Gastrocnemius medialis (tissue), 4 donors: ENCODE results near the gene ICAM4. TPM values are rescaled to one million over a fixed set of nuclear protein-coding genes. Genes with fewer than 3 reads are reported as not detected.

Experiments used
- ATAC-seq, 2 donors: fragments of 150-250 bp; one replicate each; pipeline ENCODE4 v1.9.1; 2016
- DNase-seq, 2 donors: peaks; one replicate each; pipeline ENCODE4 v3.0.0-alpha.2; 2019
- H3K27ac ChIP-seq, 4 donors: fragments of 200-600 bp; sonication (generic); 1 replicate in 1 of 4; 2 replicates in 3 of 4; pipeline ENCODE4 v1.5.1; 2016 to 2018; ENCODE audit warnings: mild to moderate bottlenecking in 2 of 4, moderate library complexity in 1 of 4
- H3K27me3 ChIP-seq, 3 donors: fragments of 200-600 bp; sonication (generic) in 2 of 3; 1 replicate in 1 of 3; 2 replicates in 2 of 3; pipeline versions ENCODE4 v1.5.1 to v1.6.0; 2016 to 2019; ENCODE audit warnings: mild to moderate bottlenecking in 1 of 3, moderate library complexity in 1 of 3
- H3K36me3 ChIP-seq, 2 donors: fragments of 200-600 bp; sonication (generic) in 1 of 2; one replicate each; pipeline ENCODE4 v1.5.1; 2017 to 2018
- H3K4me1 ChIP-seq, 2 donors: fragments of 200-600 bp; sonication (generic) in 1 of 2; one replicate each; pipeline ENCODE4 v1.5.1; 2016 to 2017; ENCODE audit warnings: mild to moderate bottlenecking in 2 of 2
- H3K4me3 ChIP-seq, 4 donors: fragments of 200-600 bp; sonication (generic) in 3 of 4; 1 replicate in 1 of 4; 2 replicates in 3 of 4; pipeline ENCODE4 v1.5.1; 2016 to 2019; ENCODE audit warnings: mild to moderate bottlenecking in 2 of 4
- H3K9me3 ChIP-seq, 3 donors: fragments of 200-600 bp; sonication (generic) in 2 of 3; 1 replicate in 1 of 3; 2 replicates in 2 of 3; pipeline ENCODE4 v1.5.1; 2016 to 2019
- CTCF ChIP-seq, 5 experiments: fragments of 450-650 bp in 3 of 5; fragments of 200-600 bp in 2 of 5; sonication (generic) in 2 of 5; IDR thresholded peaks in 4 of 5; conservative IDR thresholded peaks in 1 of 5; 1 replicate in 4 of 5; 2 replicates in 1 of 5; pipeline ENCODE4 v1.5.1; 2016 to 2019; ENCODE audit warnings: antibody characterized with exemption in 5 of 5, mild to moderate bottlenecking in 3 of 5, moderate library complexity in 3 of 5
- POLR2A ChIP-seq, 2 donors: fragments of 450-650 bp; IDR thresholded peaks; one replicate each; pipeline ENCODE4 v1.6.1; 2017; ENCODE audit warnings: antibody characterized with exemption in 2 of 2, mild to moderate bottlenecking in 2 of 2, moderate library complexity in 2 of 2
- in situ Hi-C, 4 donors: fragments of 200-750 bp; cut with MboI; loops; one replicate each; pipeline versions ENCODE4 v1.15.0 to v1.8.0; 2017; ENCODE audit warnings: low sequenced_read_pairs in 4 of 4
- intact Hi-C: fragments of 100-400 bp; cut with DNase I; formaldehyde crosslinking; loops from one replicate; pipeline ENCODE4 v1.15.1; 2023; ENCODE audit warnings: low total_unique reads
- total RNA-seq, 4 donors: library from RNA; depleted of rRNA; stranded (reverse); fragments of >200 nt; gene quantifications; one replicate each; pipeline versions ENCODE4 v1.1.0 to v1.2.3, GENCODE V29; 2016

Gene ICAM4
- total RNA-seq, 4 donors from 2014 or later: not detected

- H3K4me1 ChIP-seq: no peaks in the 10 kb centered on the region
- H3K9me3 ChIP-seq: no peaks in the 10 kb centered on the region
- H3K27me3 ChIP-seq: no peaks in the 10 kb centered on the region
- in situ Hi-C loops: loop anchor here (10.0 to 25.0 kb wide), 3 partner anchors 306 to 319 kb away; partner anchors contain the start of gene OLFM2 (in 3 of the 4)
- TF ChIP-seq POLR2A (IDR thresholded peaks at IDR 0.05): no peak
- no peak for TF ChIP-seq CTCF (IDR thresholded peaks at IDR 0.05 in 4 of 5, conservative IDR thresholded peaks at IDR 0.05 in 1 of 5)
- no peaks in the 10 kb centered on the region for H3K36me3 ChIP-seq
- intact Hi-C loops: loop anchor here (10.0 kb wide), 1 partner anchor 309 kb away; the partner anchor contains the start of gene OLFM2
- no peak for ATAC-seq
- no peak overlapping the region for H3K4me3 ChIP-seq
- no peak overlapping the region for H3K27ac ChIP-seq
- no peak for DNase-seq
Observed at GRCh38 chr19:10243606-10244005, 43.1 kb upstream of the ICAM4 start.

- no peaks in the 10 kb centered on the region for H3K9me3 ChIP-seq
- TF ChIP-seq POLR2A (IDR thresholded peaks at IDR 0.05) (no peak), CTCF (IDR thresholded peaks at IDR 0.05 in 4 of 5, conservative IDR thresholded peaks at IDR 0.05 in 1 of 5) (no peak)
- in situ Hi-C loops: loop anchor here (10.0 to 25.0 kb wide), 3 partner anchors 308 to 321 kb away; partner anchors contain the start of gene OLFM2 (in 3 of the 4)
- no peak overlapping the region for H3K4me3 ChIP-seq
- ATAC-seq: no peak
- H3K27me3 ChIP-seq: no peaks in the 10 kb centered on the region
- DNase-seq: no peak
- no peaks in the 10 kb centered on the region for H3K36me3 ChIP-seq
- H3K27ac ChIP-seq: no peak overlapping the region
- H3K4me1 ChIP-seq: no peaks in the 10 kb centered on the region
- intact Hi-C loops: loop anchor here (10.0 kb wide), 1 partner anchor 311 kb away; the partner anchor contains the start of gene OLFM2
Observed at GRCh38 chr19:10245189-10245939, 41.4 kb upstream of the ICAM4 start.

- in situ Hi-C loops (loop anchor here (10.0 to 25.0 kb wide), 3 partner anchors 309 to 322 kb away; partner anchors contain the start of gene OLFM2 (in 3 of the 4)), intact Hi-C loops (loop anchor here (10.0 kb wide), 1 partner anchor 312 kb away; the partner anchor contains the start of gene OLFM2)
Observed at GRCh38 chr19:10246511-10246910, 40.2 kb upstream of the ICAM4 start.

More at GRCh38 chr19:10246511-10246910, 40.2 kb upstream of the ICAM4 start:
- no peaks in the 10 kb centered on the region for H3K9me3 ChIP-seq
- H3K36me3 ChIP-seq: no peaks in the 10 kb centered on the region
- no peak for TF ChIP-seq CTCF (IDR thresholded peaks at IDR 0.05 in 4 of 5, conservative IDR thresholded peaks at IDR 0.05 in 1 of 5)
- TF ChIP-seq POLR2A (IDR thresholded peaks at IDR 0.05): no peak
- peaks cover 0 to 3% of the 10 kb centered on the region in 2 donors for H3K4me1 ChIP-seq
- no peak overlapping the region for H3K27ac ChIP-seq
- H3K27me3 ChIP-seq: no peaks in the 10 kb centered on the region
- DNase-seq (no peak), ATAC-seq (no peak)
- H3K4me3 ChIP-seq: no peak overlapping the region
